Activated CD8-positive, alpha-beta memory T cell treated with anti-CD3 and anti-CD28 coated beads for 36 hours (primary cell): Measurements from ENCODE around the gene TAL2. TPM values are rescaled to one million over a fixed set of nuclear protein-coding genes. Genes with fewer than 3 reads are reported as not detected.
"Not testable (repeated sequence)": the region's sequence is repeated elsewhere in the genome, so short reads cannot be mapped to it uniquely, and the experiment has no call there.

ENCODE experiments used
- CTCF ChIA-PET: fragments of 350-600 bp; sonication (Branson Sonifier 250); formaldehyde crosslinking; loops from one replicate; lab custom pipeline; 2021; ENCODE audit warnings: antibody characterized with exemption; lab: Charles Lee
- POLR2A ChIA-PET: fragments of 350-600 bp; sonication (Branson Sonifier 250); formaldehyde crosslinking; loops from one replicate; lab custom pipeline; 2021; ENCODE audit warnings: antibody characterized with exemption; lab: Charles Lee
- total RNA-seq, 2 experiments: library from RNA; stranded (reverse); gene quantifications; one replicate each; pipeline ENCODE4 v1.2.3, GENCODE V29; 2021

The TAL2 gene
- total RNA-seq, 2 experiments from 2014 or later, result 0.29 TPM; not detected in 1

DNA sequence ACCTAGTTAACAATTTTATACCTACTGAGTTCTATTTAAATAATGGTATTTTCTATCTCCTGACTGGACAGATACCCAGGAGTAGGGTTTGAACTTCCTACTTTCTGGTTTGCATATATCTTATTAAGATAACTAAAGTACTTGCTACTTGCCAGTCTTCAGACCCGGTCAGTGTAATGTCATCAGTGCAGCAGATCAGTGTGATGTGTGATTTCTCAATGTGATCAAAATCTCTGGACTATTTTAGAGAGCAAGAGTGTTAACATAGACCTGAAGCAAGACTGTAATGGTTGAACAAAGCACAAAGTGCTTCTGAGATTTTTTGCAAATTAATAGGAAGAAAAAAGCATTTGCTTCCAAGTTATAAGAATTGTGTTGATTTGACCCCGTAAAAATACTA lies 38.9 kb downstream of the TAL2 start:
- ChIA-PET CTCF (no interaction called here), POLR2A (no interaction called here)

DNA sequence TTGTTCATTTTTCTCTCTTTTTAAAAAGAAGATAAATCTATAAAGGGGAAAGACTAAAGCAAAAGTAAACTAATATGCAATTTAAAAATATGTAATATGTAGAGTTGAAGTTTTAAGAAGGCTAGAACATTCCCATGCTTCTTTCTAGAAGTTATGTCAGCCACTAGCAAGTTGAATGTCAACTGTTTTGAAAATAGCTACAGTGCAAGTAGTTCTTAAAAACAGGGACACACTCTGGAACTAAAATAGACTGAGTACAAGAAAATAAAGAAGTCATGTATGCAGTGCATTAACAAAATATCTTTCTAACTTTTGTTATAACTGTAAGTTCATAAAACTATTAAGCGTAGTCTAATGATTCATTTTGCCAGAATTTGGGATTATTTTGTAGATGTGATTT lies 40.0 kb downstream of the TAL2 start:
- CTCF ChIA-PET, result interaction anchor here (0.6 kb wide), 1 partner anchor 17 kb away, joined by 5 read pairs; no protein-coding TSS in a partner anchor
- POLR2A ChIA-PET, result no interaction called here

DNA sequence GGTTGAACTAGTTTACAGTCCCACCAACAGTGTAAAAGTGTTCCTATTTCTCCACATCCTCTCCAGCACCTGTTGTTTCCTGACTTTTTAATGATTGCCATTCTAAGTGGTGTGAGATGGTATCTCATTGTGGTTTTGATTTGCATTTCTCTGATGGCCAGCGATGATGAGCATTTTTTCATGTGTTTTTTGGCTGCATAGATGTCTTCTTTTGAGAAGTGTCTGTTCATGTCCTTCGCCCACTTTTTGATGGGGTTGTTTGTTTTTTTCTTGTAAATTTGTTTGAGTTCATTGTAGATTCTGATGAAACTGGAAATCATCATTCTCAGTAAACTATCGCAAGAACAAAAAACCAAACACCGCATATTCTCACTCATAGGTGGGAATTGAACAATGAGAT lies 41.4 kb downstream of the TAL2 start:
- POLR2A ChIA-PET, CTCF ChIA-PET: not testable (repeated sequence)

DNA sequence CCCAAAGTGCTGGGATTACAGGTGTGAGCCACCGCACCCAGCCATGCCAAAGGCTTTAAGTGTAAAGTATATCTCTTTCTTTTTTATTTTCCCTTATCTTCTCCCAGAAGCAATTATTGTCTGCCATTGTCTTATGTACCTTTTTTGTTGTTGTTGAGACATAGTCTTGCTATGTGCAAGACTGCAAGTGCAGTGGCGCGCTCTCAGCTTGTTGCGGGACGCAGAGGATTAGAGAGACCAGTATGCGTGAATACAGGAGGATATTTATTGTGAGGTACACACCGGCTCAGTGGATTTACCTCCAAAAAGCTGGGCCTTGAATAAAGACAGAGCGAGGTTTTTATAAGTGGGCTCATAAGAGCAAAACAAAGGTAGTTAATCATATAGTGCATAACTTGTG lies 43.9 kb downstream of the TAL2 start:
- CTCF ChIA-PET, result no interaction called here

DNA sequence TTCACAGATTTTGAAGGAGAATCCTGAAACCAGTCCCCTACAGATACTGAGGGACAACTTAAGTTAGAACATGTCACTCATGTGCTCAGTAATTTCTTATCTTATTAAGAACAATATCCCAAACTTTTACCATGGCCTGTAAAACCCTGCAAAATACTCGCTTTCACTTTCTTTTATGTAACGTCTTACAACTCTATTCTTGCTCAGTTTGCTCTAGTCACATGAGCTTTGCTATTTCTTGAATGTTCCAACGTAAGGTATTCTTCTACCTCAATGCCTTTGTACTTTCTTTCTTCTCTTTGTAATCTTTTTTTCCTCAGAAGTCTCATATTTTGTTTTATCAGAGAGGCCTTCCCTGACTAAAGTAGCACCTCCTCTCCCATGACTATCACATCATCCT lies 46.1 kb downstream of the TAL2 start:
- ChIA-PET POLR2A (no interaction called here), CTCF (no interaction called here)

More for the DNA sequence above, 43.9 kb downstream of the TAL2 start:
- POLR2A ChIA-PET, result no interaction called here

DNA sequence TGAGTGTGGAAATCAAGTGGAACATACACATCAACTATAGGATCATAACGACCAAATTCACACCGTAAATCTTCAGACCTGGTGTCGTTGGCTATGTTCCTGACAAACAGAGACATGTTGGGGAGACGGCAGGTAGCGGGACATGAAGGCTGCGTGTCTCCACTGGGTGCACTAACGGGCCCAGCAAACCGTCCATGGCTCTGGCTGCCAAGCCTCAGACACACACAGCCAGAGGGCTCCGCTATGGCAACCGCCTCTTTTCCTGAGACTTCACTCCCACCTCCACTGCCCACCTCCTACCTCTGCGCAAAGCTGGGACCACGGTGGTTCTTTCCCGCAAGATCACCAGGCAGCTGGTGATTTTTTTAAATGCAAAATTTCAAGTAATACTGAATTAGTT lies 48.4 kb downstream of the TAL2 start:
- POLR2A ChIA-PET, result no interaction called here
- CTCF ChIA-PET, result no interaction called here

DNA sequence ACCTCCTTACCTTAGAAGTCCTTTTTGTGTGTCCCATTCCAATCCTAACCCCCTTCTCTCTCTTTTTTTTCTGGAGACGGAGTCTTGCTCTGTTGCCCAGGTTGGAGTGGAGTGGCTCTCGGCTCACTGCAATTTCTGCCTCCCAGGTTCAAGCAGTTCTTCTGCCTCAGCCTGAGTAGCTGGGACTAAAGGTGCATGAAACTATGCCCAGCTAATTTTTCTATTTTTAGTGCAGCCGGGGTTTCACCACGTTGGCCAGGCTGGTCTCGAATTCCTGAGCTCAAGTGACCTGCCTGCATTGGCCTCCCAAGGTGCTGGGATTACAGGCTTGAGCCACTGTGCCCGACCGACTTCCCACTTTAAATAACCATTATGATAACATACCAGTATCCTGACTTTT lies 49.6 kb downstream of the TAL2 start:
- POLR2A ChIA-PET, result no interaction called here
- CTCF ChIA-PET, result no interaction called here

DNA sequence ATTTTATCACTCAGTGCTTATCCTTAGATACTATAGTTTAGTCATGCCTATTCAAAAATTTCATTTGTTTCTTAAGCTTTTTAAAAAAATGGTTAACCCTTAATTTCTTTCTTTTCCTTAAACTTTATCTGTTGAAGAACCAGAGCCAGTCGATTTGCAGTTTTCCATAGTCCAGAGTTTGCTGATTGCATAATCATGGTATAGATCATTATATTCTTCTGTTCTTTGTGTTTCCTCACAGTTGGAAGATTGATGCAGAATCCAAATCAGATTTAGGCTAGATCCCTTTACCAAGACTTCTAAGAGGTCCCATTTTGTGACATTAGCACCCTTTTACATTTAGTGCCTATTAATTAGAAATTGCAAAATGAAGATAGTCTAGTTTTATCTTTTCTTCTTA lies 50.0 kb downstream of the TAL2 start:
- POLR2A ChIA-PET, result no interaction called here
- CTCF ChIA-PET, result no interaction called here

Other genes starting within 250 kb of the TAL2 start
- 1 to 10 TPM; 3.2 to 5.1 TPM for gene FSD1L, start 214.4 kb upstream of the TAL2 start, total RNA-seq
- gene FKTN, start 104.3 kb upstream of the TAL2 start, total RNA-seq, result 10 to 100 TPM; 16.8 to 18.8 TPM
- gene TMEM38B, start 32.1 kb downstream of the TAL2 start, total RNA-seq, result 10 to 100 TPM; 16.7 to 18.3 TPM